Raji (cell line): ENCODE results near the gene ALDH1A1.

Source experiments
- POLR2A ChIP-seq: IDR thresholded peaks from 2 replicates; pipeline ENCODE4 v1.6.1; 2011; ENCODE audit warnings: low read depth, low read length, control low read depth; ENCODE audit not compliant: insufficient read depth

ALDH1A1 gene

GRCh38 chr9:72952914-72953313 is at the start of gene ALDH1A1:
Gene ALDH1A1, minus strand, starts transcription at chr9:72953053. Its CDS starts 53 bp downstream, at chr9:72953000.
- TF ChIP-seq POLR2A, result no peak

GRCh38 chr9:73001860-73002259 is 49.0 kb upstream of the ALDH1A1 start:
- TF ChIP-seq POLR2A, result no peak

- TF ChIP-seq POLR2A, result no peak
Measured at GRCh38 chr9:72998363-72998762, 45.5 kb upstream of the ALDH1A1 start.

GRCh38 chr9:72997387-72997995 is 44.6 kb upstream of the ALDH1A1 start:
- no peak for TF ChIP-seq POLR2A

- TF ChIP-seq POLR2A, result no peak
Measured at GRCh38 chr9:72996684-72997314, 43.9 kb upstream of the ALDH1A1 start.

- TF ChIP-seq POLR2A, result no peak
Measured at GRCh38 chr9:72996114-72996513, 43.3 kb upstream of the ALDH1A1 start.

- no peak for TF ChIP-seq POLR2A
Measured at GRCh38 chr9:72995131-72996024, 42.5 kb upstream of the ALDH1A1 start.

- no peak for TF ChIP-seq POLR2A
Measured at GRCh38 chr9:72991772-72992171, 38.9 kb upstream of the ALDH1A1 start.

- TF ChIP-seq POLR2A, result no peak
Measured at GRCh38 chr9:72990397-72991182, 37.7 kb upstream of the ALDH1A1 start.

- TF ChIP-seq POLR2A, result no peak
Measured at GRCh38 chr9:72986522-72987116, 33.8 kb upstream of the ALDH1A1 start.

- no peak for TF ChIP-seq POLR2A
Measured at GRCh38 chr9:72985746-72986145, 32.9 kb upstream of the ALDH1A1 start.

GRCh38 chr9:72984991-72985390 is 32.1 kb upstream of the ALDH1A1 start:
- no peak for TF ChIP-seq POLR2A

GRCh38 chr9:72984226-72984947 is 31.5 kb upstream of the ALDH1A1 start:
- TF ChIP-seq POLR2A, result no peak

- no peak for TF ChIP-seq POLR2A
Measured at GRCh38 chr9:72983512-72984225, 30.8 kb upstream of the ALDH1A1 start.

- TF ChIP-seq POLR2A, result no peak
Measured at GRCh38 chr9:72983056-72983455, 30.2 kb upstream of the ALDH1A1 start.
